Breast epithelium (tissue), 3 donors: ENCODE data around the gene ORC4.
"Not testable (repeated sequence)": the region's sequence is repeated elsewhere in the genome, so short reads cannot be mapped to it uniquely, and the experiment has no call there.

Experiments used
- POLR2A ChIP-seq: fragments of 450-650 bp; IDR thresholded peaks from one replicate; pipeline ENCODE4 v1.6.1; 2016; ENCODE audit warnings: antibody characterized with exemption, mild to moderate bottlenecking, moderate library complexity
- TF ChIP-seq, protein P1 (sequence below), 3 donors: fragments of 450-650 bp; IDR thresholded peaks; one replicate each; pipeline ENCODE4 v1.5.1; 2016 to 2017; ENCODE audit warnings: antibody characterized with exemption in 3 of 3, mild to moderate bottlenecking in 3 of 3, moderate library complexity in 3 of 3

DNA sequence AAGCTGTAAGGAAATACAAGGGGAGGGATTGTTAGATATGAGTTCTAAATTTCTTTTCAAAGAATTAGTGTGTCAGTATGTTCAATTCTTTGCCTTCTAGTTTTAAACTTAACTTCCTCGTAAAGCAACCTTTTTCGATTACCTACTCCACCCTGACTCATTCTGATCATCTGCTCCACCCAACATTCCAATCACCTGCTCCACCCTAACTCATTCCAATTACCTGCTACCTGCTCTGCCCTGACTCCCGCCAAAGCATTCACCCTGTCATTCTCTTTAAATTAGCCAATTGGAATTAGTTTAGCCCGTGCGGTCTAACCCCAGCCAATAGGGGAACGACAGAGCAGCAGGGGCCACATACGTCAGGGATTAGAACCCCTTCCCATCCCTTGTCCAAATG lies 12.1 kb downstream of the ORC4 start:
- TF ChIP-seq, protein P1, sequence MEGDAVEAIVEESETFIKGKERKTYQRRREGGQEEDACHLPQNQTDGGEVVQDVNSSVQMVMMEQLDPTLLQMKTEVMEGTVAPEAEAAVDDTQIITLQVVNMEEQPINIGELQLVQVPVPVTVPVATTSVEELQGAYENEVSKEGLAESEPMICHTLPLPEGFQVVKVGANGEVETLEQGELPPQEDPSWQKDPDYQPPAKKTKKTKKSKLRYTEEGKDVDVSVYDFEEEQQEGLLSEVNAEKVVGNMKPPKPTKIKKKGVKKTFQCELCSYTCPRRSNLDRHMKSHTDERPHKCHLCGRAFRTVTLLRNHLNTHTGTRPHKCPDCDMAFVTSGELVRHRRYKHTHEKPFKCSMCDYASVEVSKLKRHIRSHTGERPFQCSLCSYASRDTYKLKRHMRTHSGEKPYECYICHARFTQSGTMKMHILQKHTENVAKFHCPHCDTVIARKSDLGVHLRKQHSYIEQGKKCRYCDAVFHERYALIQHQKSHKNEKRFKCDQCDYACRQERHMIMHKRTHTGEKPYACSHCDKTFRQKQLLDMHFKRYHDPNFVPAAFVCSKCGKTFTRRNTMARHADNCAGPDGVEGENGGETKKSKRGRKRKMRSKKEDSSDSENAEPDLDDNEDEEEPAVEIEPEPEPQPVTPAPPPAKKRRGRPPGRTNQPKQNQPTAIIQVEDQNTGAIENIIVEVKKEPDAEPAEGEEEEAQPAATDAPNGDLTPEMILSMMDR (IDR thresholded peaks at IDR 0.05), result not testable (repeated sequence)
- TF ChIP-seq POLR2A, result not testable (repeated sequence)
